HG02798 (cell line): ENCODE measurements around the gene CCK.
A peak's percentile ranks its signal among the peaks of the same experiment; 100 is the strongest.

Source experiments
- ATAC-seq: cut with Tn5 transposase; IDR thresholded peaks from one replicate; pipeline ENCODE4 v1.9.1; 2021; ENCODE audit warnings: mild to moderate bottlenecking; ENCODE audit not compliant: unreplicated experiment, poor library complexity

Gene CCK

GRCh38 chr3:42226470-42227425 is 39.2 kb downstream of the CCK start:
- ATAC-seq: no peak

GRCh38 chr3:42225486-42226363 is 40.3 kb downstream of the CCK start:
- no peak for ATAC-seq

GRCh38 chr3:42224658-42225421 is 41.1 kb downstream of the CCK start:
- ATAC-seq: no peak

GRCh38 chr3:42224178-42224577 is 41.8 kb downstream of the CCK start:
- no peak for ATAC-seq

- no peak for ATAC-seq
These were observed 42.9 kb downstream of the CCK start for GRCh38 chr3:42222942-42223693.

- ATAC-seq: no peak
These were observed 45.4 kb downstream of the CCK start for GRCh38 chr3:42220436-42221121.

GRCh38 chr3:42216931-42217333 is 49.1 kb downstream of the CCK start:
- ATAC-seq: no peak

- peak; percentile 78 for ATAC-seq
These were observed 49.7 kb downstream of the CCK start for GRCh38 chr3:42216302-42216701.

- ATAC-seq: peak; percentile 61
These were observed 51.3 kb downstream of the CCK start for GRCh38 chr3:42214565-42215283.

- peak; percentile 36 for ATAC-seq
These were observed 51.9 kb downstream of the CCK start for GRCh38 chr3:42214064-42214463.

GRCh38 chr3:42213417-42213816 is 52.6 kb downstream of the CCK start:
- ATAC-seq: peak; percentile 41

GRCh38 chr3:42210726-42211125 is 55.3 kb downstream of the CCK start:
- no peak for ATAC-seq

GRCh38 chr3:42209917-42210316 is 56.1 kb downstream of the CCK start:
- ATAC-seq: no peak
